Endodermal cell (in vitro differentiated cells): ENCODE data around the gene PITPNM3. TPM values are rescaled to one million over a fixed set of nuclear protein-coding genes. Genes with fewer than 3 reads are reported as not detected.

Source experiments
- DNase-seq: peaks from one replicate; pipeline ENCODE4 v3.0.0-alpha.2; 2017
- H3K27ac ChIP-seq: 2 replicates; pipeline ENCODE4 v1.5.1; 2013; ENCODE audit warnings: mild to moderate bottlenecking, low read depth, low read length, moderate library complexity
- H3K27me3 ChIP-seq: 2 replicates; pipeline ENCODE4 v1.6.1; 2013; ENCODE audit warnings: mild to moderate bottlenecking, low read length, moderate library complexity; ENCODE audit not compliant: insufficient read depth, control insufficient read depth, poor library complexity, severe bottlenecking
- H3K36me3 ChIP-seq: 2 replicates; pipeline ENCODE4 v1.7.0; 2013; ENCODE audit warnings: mild to moderate bottlenecking, low read length, moderate library complexity; ENCODE audit not compliant: control insufficient read depth, insufficient read depth
- H3K4me1 ChIP-seq: one replicate; pipeline ENCODE4 v1.7.0; 2013; ENCODE audit warnings: low read length; ENCODE audit not compliant: control insufficient read depth, insufficient read depth
- H3K4me3 ChIP-seq: 2 replicates; pipeline ENCODE4 v1.5.1; 2013; ENCODE audit warnings: mild to moderate bottlenecking, low read length, moderate library complexity
- H3K9ac ChIP-seq: 2 replicates; pipeline ENCODE4 v1.6.1; 2013; ENCODE audit warnings: mild to moderate bottlenecking, low read length, moderate library complexity; ENCODE audit not compliant: poor library complexity, severe bottlenecking; ENCODE audit errors: extremely low read depth
- H3K9me3 ChIP-seq: 2 replicates; pipeline ENCODE4 v1.6.1; 2013; ENCODE audit warnings: mild to moderate bottlenecking, low read length, moderate library complexity; ENCODE audit not compliant: control insufficient read depth
- H3K27ac Mint-ChIP-seq: 2 replicates; pipeline ENCODE4 v1.8.0; 2020; ENCODE audit warnings: mixed read lengths
- H3K27me3 Mint-ChIP-seq: 2 replicates; pipeline ENCODE4 v1.8.0; 2021; ENCODE audit warnings: mild to moderate bottlenecking, mixed read lengths; ENCODE audit not compliant: insufficient read depth
- H3K36me3 Mint-ChIP-seq: 2 replicates; pipeline ENCODE4 v1.8.0; 2020; ENCODE audit warnings: low read depth, mixed read lengths
- H3K4me1 Mint-ChIP-seq: 2 replicates; pipeline ENCODE4 v1.8.0; 2020; ENCODE audit warnings: mixed read lengths
- H3K4me3 Mint-ChIP-seq: 2 replicates; pipeline ENCODE4 v1.8.0; 2020; ENCODE audit warnings: mild to moderate bottlenecking, moderate library complexity, mixed read lengths
- H3K9me3 Mint-ChIP-seq: 2 replicates; pipeline ENCODE4 v1.8.0; 2020; ENCODE audit warnings: mild to moderate bottlenecking, mixed read lengths
- CTCF ChIP-seq: fragments of 200-600 bp; sonication (generic); conservative IDR thresholded peaks from 2 replicates; pipeline ENCODE4 v1.5.0; 2021; ENCODE audit warnings: antibody characterized with exemption, mild to moderate bottlenecking
- WGBS, 2 experiments: methylation state at CpG; one replicate each; pipeline versions ENCODE4 v1.1.5 to v1.1.7; 2013; ENCODE audit warnings: missing lambda C conversion rate in 2 of 2, mixed read lengths in 1 of 2; ENCODE audit not compliant: insufficient coverage in 1 of 2, insufficient read length in 1 of 2; 5-methylcytosine and 5-hydroxymethylcytosine counted together
- total RNA-seq, 2 donors: library from RNA; stranded (reverse); fragmentation: NEBNext Ultra II Directional in 1 of 2; extraction: Animal tissue kit (Norgen Biotek cat#: 25700) in 1 of 2; gene quantifications; 2 replicates in 1 of 2; 3 replicates in 1 of 2; pipeline ENCODE4 v1.2.1, GENCODE V29; 2021

Gene PITPNM3
- total RNA-seq, 2 donors from 2014 or later, result 1.8 to 2.7 TPM

GRCh38 chr17:6458460-6458950 lies 97.8 kb downstream of the PITPNM3 start:
- DNase-seq, result no peak
- H3K4me1 ChIP-seq, result no peaks in the 10 kb centered on the region
- Mint-ChIP-seq H3K4me3 (no peak overlapping the region), H3K27ac (no peak overlapping the region), H3K9me3 (no peaks in the 10 kb centered on the region), H3K4me1 (peaks cover 4% of the 10 kb centered on the region), H3K27me3 (peaks cover 13% of the 10 kb centered on the region), H3K36me3 (no peaks in the 10 kb centered on the region)
- peaks cover 12% of the 10 kb centered on the region for H3K27me3 ChIP-seq
- no peak for TF ChIP-seq CTCF
- no peak overlapping the region for H3K9ac ChIP-seq
- H3K9me3 ChIP-seq, result no peaks in the 10 kb centered on the region
- no peak overlapping the region for H3K27ac ChIP-seq
- WGBS, 2 experiments, result 80 to 91% methylated on average over 8 to 14 of the region's 14 CpGs
- H3K4me3 ChIP-seq, result no peak overlapping the region
- H3K36me3 ChIP-seq, result no peaks in the 10 kb centered on the region

- DNase-seq, result no peak
- H3K27me3 Mint-ChIP-seq, result peaks cover 13% of the 10 kb centered on the region
- H3K36me3 Mint-ChIP-seq, result no peaks in the 10 kb centered on the region
- TF ChIP-seq CTCF, result no peak
- H3K27me3 ChIP-seq, result peaks cover 12% of the 10 kb centered on the region
- no peak overlapping the region for H3K4me3 Mint-ChIP-seq
- H3K27ac Mint-ChIP-seq, result no peak overlapping the region
- no peaks in the 10 kb centered on the region for H3K36me3 ChIP-seq
- 57 to 83% methylated on average over 3 to 10 of the region's 10 CpGs for WGBS, 2 experiments
- no peak overlapping the region for H3K27ac ChIP-seq
- H3K9me3 ChIP-seq, result no peaks in the 10 kb centered on the region
- H3K4me3 ChIP-seq, result no peak overlapping the region
- no peaks in the 10 kb centered on the region for H3K4me1 ChIP-seq
- H3K9ac ChIP-seq, result no peak overlapping the region
- H3K4me1 Mint-ChIP-seq, result peaks cover 10% of the 10 kb centered on the region
- no peaks in the 10 kb centered on the region for H3K9me3 Mint-ChIP-seq
These were observed 98.5 kb downstream of the PITPNM3 start for GRCh38 chr17:6457688-6458459.

GRCh38 chr17:6456914-6457687 lies 99.3 kb downstream of the PITPNM3 start:
- peaks cover 13% of the 10 kb centered on the region for H3K27me3 Mint-ChIP-seq
- H3K4me1 Mint-ChIP-seq, result peaks cover 16% of the 10 kb centered on the region
- no peaks in the 10 kb centered on the region for H3K36me3 Mint-ChIP-seq
- no peaks in the 10 kb centered on the region for H3K9me3 Mint-ChIP-seq
- Histone ChIP-seq H3K4me1 (no peaks in the 10 kb centered on the region), H3K4me3 (no peak overlapping the region), H3K9me3 (no peaks in the 10 kb centered on the region), H3K9ac (no peak overlapping the region), H3K36me3 (no peaks in the 10 kb centered on the region), H3K27me3 (peaks cover 12% of the 10 kb centered on the region), H3K27ac (no peak overlapping the region)
- H3K4me3 Mint-ChIP-seq, result no peak overlapping the region
- TF ChIP-seq CTCF, result no peak
- H3K27ac Mint-ChIP-seq, result no peak overlapping the region
- 79 to 82% methylated on average over 10 to 13 of the region's 14 CpGs for WGBS, 2 experiments
- DNase-seq, result peak; percentile 73
